ENCODE measurements around the gene CCDC39. TPM values are rescaled to one million over a fixed set of nuclear protein-coding genes. Genes with fewer than 3 reads are reported as not detected.

The CCDC39 gene
- total RNA-seq, 1 experiment from 2014 or later: 0.79 TPM

GRCh38 chr3:180580934-180581333 lies 98.4 kb downstream of the CCDC39 start:
- no peak overlapping the region for H2BK120ac ChIP-seq (ENCODE audit: low read depth, low read length, poor library complexity, severe bottlenecking)
- WGBS (ENCODE audit: extremely low coverage, insufficient read length, low lambda C conversion rate): no CpG with 5 or more reads among the region's 1 CpG
- no peak overlapping the region for H3K18ac ChIP-seq (ENCODE audit: insufficient read length, low read depth, low read length)
- no peaks in the 10 kb centered on the region for H3K4me1 ChIP-seq (ENCODE audit: insufficient read depth, low read length)
- H2AK5ac ChIP-seq (ENCODE audit: insufficient read length, low read length): no peak overlapping the region
- no peak overlapping the region for H3K4me3 Mint-ChIP-seq
- no peak for TF ChIP-seq CTCF (conservative IDR thresholded peaks at IDR 0.05)
- no peak overlapping the region for H3K56ac ChIP-seq (ENCODE audit: insufficient read length, low read depth, low read length)
- H4K20me1 ChIP-seq (ENCODE audit: control insufficient read depth, insufficient read depth, insufficient read length): no peaks in the 10 kb centered on the region
- no peaks in the 10 kb centered on the region for H3K79me1 ChIP-seq (ENCODE audit: insufficient read depth, low read depth, low read length, poor library complexity, severe bottlenecking)
- no peak overlapping the region for H3K27ac ChIP-seq (ENCODE audit: insufficient read length, low read depth, low read length)
- H3K4me2 ChIP-seq (ENCODE audit: insufficient read depth, insufficient read length, low read length): no peak overlapping the region
- H3K27me3 ChIP-seq (ENCODE audit: insufficient read depth, low read length): no peaks in the 10 kb centered on the region
- no peak overlapping the region for H3K27ac Mint-ChIP-seq
- no peak overlapping the region for H2BK12ac ChIP-seq (ENCODE audit: insufficient read length, low read depth, low read length)
- no peak overlapping the region for H3K9ac ChIP-seq (ENCODE audit: extremely low read depth, insufficient read length, low read length)
- no peak overlapping the region for H2AFZ ChIP-seq (ENCODE audit: low read length)
- no peaks in the 10 kb centered on the region for H3K23me2 ChIP-seq (ENCODE audit: insufficient read length, low read depth, low read length, poor library complexity, severe bottlenecking)
- H2BK5ac ChIP-seq (ENCODE audit: insufficient read length, low read length): no peak overlapping the region
- H3K4ac ChIP-seq (ENCODE audit: low read depth, low read length): no peak overlapping the region
- H3K14ac ChIP-seq (ENCODE audit: insufficient read depth, low read length): no peak overlapping the region
- DNase-seq: no peak
- H3K9me3 Mint-ChIP-seq: no peaks in the 10 kb centered on the region; a peak in 1 of 5 replicates
- no peak overlapping the region for H4K8ac ChIP-seq (replicated peaks; ENCODE audit: insufficient read length, low read depth, low read length)
- no peak overlapping the region for H2BK15ac ChIP-seq (ENCODE audit: low read depth, low read length)
- no peak overlapping the region for H4K91ac ChIP-seq (ENCODE audit: insufficient read length, low read depth, low read length)
- no peaks in the 10 kb centered on the region; a peak in 1 of 7 replicates for H3K36me3 Mint-ChIP-seq (ENCODE audit: insufficient read depth in 1 of 3, low read depth in 3 of 3)
- H3K9me3 ChIP-seq (ENCODE audit: control insufficient read depth, low read depth, low read length): no peaks in the 10 kb centered on the region
- no peak overlapping the region for H4K5ac ChIP-seq (ENCODE audit: insufficient read length, low read depth, low read length)
- no peak overlapping the region for H2BK20ac ChIP-seq (ENCODE audit: low read depth, low read length, poor library complexity, severe bottlenecking)
- H3K4me1 Mint-ChIP-seq: peaks cover 5 to 7% of the 10 kb centered on the region in 2 experiments; a peak in 3 of 4 replicates
- no peak overlapping the region for H3T11ph ChIP-seq (ENCODE audit: low read length)
- H3K79me2 ChIP-seq (ENCODE audit: insufficient read depth, low read length): no peaks in the 10 kb centered on the region
- H3K27me3 Mint-ChIP-seq (ENCODE audit: low read depth): no peaks in the 10 kb centered on the region; the same call in 1 of the 2 replicates
- H3K23ac ChIP-seq (ENCODE audit: insufficient read length, low read depth, low read length): no peak overlapping the region

Data from H9 (cell line).